Measurements from ENCODE around the gene KIF18A. TPM values are rescaled to one million over a fixed set of nuclear protein-coding genes. Genes with fewer than 3 reads are reported as not detected.

The KIF18A gene
- total RNA-seq, 1 donor from 2014 or later, result 4.2 TPM

DNA sequence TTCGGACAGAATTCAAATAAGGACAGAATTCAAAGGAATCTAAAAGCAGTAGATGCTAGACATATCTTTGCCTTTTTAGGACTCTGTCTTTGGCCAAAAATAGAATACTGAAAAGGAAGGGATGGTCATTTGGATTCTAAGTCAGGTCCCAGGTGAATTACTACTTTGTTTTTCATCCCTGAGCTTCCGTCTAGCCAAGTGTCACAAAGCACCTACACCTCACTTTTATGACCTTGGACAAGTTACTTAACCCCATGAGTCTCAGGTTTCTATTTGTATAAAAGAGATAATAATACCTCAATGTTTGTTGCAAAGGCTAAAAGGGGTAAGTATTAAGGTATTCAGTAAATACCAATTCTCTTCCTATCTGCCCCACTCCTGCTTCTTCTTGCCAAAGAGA, 7.3 kb downstream of the KIF18A start:
- TF ChIP-seq, protein P1, sequence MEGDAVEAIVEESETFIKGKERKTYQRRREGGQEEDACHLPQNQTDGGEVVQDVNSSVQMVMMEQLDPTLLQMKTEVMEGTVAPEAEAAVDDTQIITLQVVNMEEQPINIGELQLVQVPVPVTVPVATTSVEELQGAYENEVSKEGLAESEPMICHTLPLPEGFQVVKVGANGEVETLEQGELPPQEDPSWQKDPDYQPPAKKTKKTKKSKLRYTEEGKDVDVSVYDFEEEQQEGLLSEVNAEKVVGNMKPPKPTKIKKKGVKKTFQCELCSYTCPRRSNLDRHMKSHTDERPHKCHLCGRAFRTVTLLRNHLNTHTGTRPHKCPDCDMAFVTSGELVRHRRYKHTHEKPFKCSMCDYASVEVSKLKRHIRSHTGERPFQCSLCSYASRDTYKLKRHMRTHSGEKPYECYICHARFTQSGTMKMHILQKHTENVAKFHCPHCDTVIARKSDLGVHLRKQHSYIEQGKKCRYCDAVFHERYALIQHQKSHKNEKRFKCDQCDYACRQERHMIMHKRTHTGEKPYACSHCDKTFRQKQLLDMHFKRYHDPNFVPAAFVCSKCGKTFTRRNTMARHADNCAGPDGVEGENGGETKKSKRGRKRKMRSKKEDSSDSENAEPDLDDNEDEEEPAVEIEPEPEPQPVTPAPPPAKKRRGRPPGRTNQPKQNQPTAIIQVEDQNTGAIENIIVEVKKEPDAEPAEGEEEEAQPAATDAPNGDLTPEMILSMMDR (IDR thresholded peaks at IDR 0.05), result no peak
- no peaks in the 10 kb centered on the region for H3K36me3 Mint-ChIP-seq (ENCODE audit: unreplicated experiment)
- peaks cover 28% of the 10 kb centered on the region for H3K4me1 Mint-ChIP-seq (ENCODE audit: unreplicated experiment)
- H3K4me3 Mint-ChIP-seq (ENCODE audit: unreplicated experiment), result no peak overlapping the region
- no peaks in the 10 kb centered on the region for H3K27me3 Mint-ChIP-seq (ENCODE audit: unreplicated experiment)
- H3K27ac Mint-ChIP-seq (ENCODE audit: unreplicated experiment), result no peak overlapping the region
- H3K9me3 Mint-ChIP-seq (ENCODE audit: unreplicated experiment), result no peaks in the 10 kb centered on the region
- no peak for DNase-seq (ENCODE audit: extremely low spot score, unreplicated experiment)

DNA sequence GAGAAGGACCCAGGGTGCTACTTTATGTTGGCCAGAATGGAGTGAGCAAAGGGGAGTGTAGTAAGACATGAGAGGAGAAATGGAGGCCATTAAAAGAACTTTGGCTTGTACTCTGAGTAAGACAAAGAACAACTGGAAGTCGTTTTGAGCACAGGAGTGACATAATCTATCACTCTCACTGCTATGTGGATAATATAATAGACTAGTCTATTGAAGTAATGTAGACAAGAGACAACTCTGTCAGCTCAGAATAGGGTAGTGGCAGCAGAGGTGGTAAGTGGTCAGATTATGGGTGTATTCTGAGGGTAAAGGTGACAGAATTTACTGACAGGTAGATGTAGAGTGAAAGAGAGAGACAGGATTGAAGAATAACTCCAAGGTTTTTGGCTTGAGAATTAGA, 8.2 kb downstream of the KIF18A start:
- H3K36me3 Mint-ChIP-seq (ENCODE audit: unreplicated experiment), result no peaks in the 10 kb centered on the region
- H3K27ac Mint-ChIP-seq (ENCODE audit: unreplicated experiment), result peak overlapping the region; percentile 3
- no peaks in the 10 kb centered on the region for H3K9me3 Mint-ChIP-seq (ENCODE audit: unreplicated experiment)
- peaks cover 25% of the 10 kb centered on the region for H3K4me1 Mint-ChIP-seq (ENCODE audit: unreplicated experiment)
- H3K27me3 Mint-ChIP-seq (ENCODE audit: unreplicated experiment), result no peaks in the 10 kb centered on the region
- TF ChIP-seq, protein P1 (IDR thresholded peaks at IDR 0.05), result no peak
- H3K4me3 Mint-ChIP-seq (ENCODE audit: unreplicated experiment), result no peak overlapping the region
- DNase-seq (ENCODE audit: extremely low spot score, unreplicated experiment), result no peak

DNA sequence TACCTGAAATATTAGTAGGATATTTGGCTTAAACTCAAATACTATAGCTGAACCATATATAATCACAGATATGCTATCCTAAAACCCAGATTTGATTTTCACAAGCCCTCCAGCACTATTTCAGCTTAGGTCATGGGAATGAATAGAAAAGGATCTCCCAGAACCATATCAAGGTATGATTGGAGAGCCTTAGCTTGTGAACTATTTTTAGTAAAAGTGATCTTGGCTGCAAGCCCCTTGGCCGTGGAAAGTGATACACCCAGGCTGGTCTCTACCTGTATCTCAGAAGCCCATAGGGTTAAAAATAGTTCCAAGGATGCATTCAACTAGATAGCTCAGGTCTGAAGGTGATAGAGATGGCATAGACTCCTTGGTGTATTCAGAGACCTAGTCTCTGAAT, 9.7 kb downstream of the KIF18A start:
- no peak overlapping the region for H3K27ac Mint-ChIP-seq (ENCODE audit: unreplicated experiment)

DNA sequence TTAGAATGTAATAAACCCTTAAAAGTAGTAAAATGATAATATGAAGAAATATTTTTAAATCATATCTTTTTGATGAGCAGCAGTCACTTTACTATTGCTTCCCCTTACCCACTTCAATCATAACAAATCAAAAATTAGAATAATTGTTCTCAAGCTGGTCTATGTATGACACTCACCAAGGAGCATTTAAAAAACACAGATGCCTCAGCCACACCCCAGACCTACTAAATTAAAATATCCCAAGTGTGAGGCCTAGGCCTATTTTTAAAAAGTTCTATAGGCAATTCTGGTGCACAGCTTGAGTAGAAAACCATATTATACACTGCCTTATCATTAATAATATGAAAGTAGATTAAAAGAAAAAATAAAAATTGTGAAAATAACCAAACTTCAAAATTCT, 15.2 kb downstream of the KIF18A start:
- Mint-ChIP-seq H3K36me3 (ENCODE audit: unreplicated experiment) (no peaks in the 10 kb centered on the region), H3K27me3 (ENCODE audit: unreplicated experiment) (no peaks in the 10 kb centered on the region), H3K9me3 (ENCODE audit: unreplicated experiment) (no peaks in the 10 kb centered on the region), H3K27ac (ENCODE audit: unreplicated experiment) (no peak overlapping the region), H3K4me3 (ENCODE audit: unreplicated experiment) (no peak overlapping the region), H3K4me1 (ENCODE audit: unreplicated experiment) (peaks cover 14% of the 10 kb centered on the region)
- TF ChIP-seq, protein P1 (IDR thresholded peaks at IDR 0.05), result no peak
- DNase-seq (ENCODE audit: extremely low spot score, unreplicated experiment), result no peak

More for the DNA sequence above, 9.7 kb downstream of the KIF18A start:
- Mint-ChIP-seq H3K4me1 (ENCODE audit: unreplicated experiment) (peaks cover 15% of the 10 kb centered on the region), H3K27me3 (ENCODE audit: unreplicated experiment) (no peaks in the 10 kb centered on the region), H3K9me3 (ENCODE audit: unreplicated experiment) (no peaks in the 10 kb centered on the region), H3K36me3 (ENCODE audit: unreplicated experiment) (no peaks in the 10 kb centered on the region), H3K4me3 (ENCODE audit: unreplicated experiment) (no peak overlapping the region)
- TF ChIP-seq, protein P1 (IDR thresholded peaks at IDR 0.05), result no peak
- no peak for DNase-seq (ENCODE audit: extremely low spot score, unreplicated experiment)

DNA sequence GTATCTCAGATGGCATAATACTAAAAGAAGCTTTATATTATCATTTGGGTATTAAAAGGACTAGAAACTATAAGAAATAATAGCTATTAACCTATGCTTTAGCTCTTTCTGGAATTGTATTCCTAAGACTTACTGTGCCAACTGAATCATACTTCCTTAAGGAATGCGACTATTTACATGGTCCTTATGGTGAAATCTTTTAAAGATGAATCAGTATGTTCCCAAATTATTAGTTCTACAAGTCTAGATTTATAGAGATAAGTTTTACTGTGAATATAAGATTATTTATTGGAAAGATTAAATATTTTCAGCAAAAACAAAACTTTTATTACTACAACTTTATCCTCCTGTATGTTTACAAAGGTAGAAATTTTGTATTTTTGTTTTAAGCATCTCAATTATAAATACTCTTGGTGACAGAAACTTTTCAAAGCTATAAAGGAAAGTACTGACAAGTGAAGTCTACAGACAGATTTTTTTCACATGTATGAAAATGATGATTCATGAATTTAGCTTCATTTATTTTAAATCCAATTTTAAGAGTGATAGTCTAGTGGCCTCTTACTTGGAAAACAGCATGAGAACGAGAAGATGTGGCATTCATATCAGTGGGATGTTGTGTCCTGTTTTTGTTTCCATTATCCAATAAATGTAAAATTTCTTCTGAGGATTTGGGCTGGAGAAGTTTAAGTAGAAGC, 17.8 kb downstream of the KIF18A start:
- Mint-ChIP-seq H3K4me3 (ENCODE audit: unreplicated experiment) (no peak overlapping the region), H3K9me3 (ENCODE audit: unreplicated experiment) (no peaks in the 10 kb centered on the region), H3K36me3 (ENCODE audit: unreplicated experiment) (peaks cover 3% of the 10 kb centered on the region), H3K4me1 (ENCODE audit: unreplicated experiment) (peaks cover 16% of the 10 kb centered on the region), H3K27ac (ENCODE audit: unreplicated experiment) (peak overlapping the region; percentile 66), H3K27me3 (ENCODE audit: unreplicated experiment) (no peaks in the 10 kb centered on the region)
- TF ChIP-seq, protein P1 (IDR thresholded peaks at IDR 0.05), result no peak
- no peak for DNase-seq (ENCODE audit: extremely low spot score, unreplicated experiment)
